ENCODE results near the gene CASZ1. TPM values are rescaled to one million over a fixed set of nuclear protein-coding genes. Genes with fewer than 3 reads are reported as not detected.

CASZ1 gene
- total and polyA plus RNA-seq, 2 experiments from 2014 or later: 3.6 to 6.9 TPM

DNA sequence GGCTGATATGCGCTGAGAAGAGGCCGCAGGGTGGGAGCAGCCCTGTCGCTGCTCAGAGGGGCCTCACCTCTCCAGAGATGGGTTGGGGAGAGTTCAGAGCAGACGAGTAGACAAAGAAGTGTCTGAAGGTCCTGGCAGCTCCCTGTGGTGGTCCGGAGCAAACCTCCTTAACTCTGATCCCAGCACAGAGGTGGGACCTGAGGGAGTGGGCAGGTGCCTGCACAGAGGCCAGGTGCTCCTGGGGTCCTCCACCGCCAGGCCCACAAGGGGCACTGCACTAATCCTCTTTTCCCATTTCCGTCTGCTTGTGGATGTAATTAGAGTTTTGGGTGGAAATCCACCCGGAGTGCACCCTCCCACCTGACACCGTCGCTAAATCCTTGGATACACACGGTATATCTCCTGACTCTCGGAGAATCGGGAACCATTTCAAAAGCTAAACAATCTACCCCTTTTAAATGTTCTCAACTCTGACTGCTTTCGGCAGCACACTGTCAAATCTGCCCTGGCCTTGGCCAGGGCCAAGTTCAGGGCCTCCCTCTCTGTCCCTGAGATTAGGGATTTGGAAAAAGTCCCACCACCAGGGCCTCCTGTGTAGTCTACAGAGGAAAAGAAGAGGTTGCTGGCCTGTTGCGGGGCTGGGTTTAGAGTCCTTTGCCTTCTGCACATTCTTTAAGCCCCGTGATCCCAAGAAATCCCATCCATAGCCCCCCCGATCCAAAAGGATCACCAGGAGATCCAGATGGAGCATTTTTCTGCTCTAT lies 22.4 kb downstream of the CASZ1 start:
- Histone ChIP-seq H2AFZ (no peak overlapping the region), H3K27me3 (no peaks in the 10 kb centered on the region), H3K36me3 (replicated peaks; ENCODE audit: insufficient read depth, low read depth) (no peaks in the 10 kb centered on the region), H3K4me2 (no peak overlapping the region), H3K79me2 (no peaks in the 10 kb centered on the region), H3K9me2 (replicated peaks; ENCODE audit: insufficient read depth) (no peaks in the 10 kb centered on the region), H4K20me1 (ENCODE audit: insufficient read depth, poor library complexity, severe bottlenecking) (no peaks in the 10 kb centered on the region), H3K4me3 (no peak overlapping the region), H3K27ac (no peak overlapping the region), H3K9me3 (ENCODE audit: low read depth) (no peaks in the 10 kb centered on the region), H3K4me1 (ENCODE audit: insufficient read depth) (no peaks in the 10 kb centered on the region)
- no peak for DNase-seq (ENCODE audit: low spot score)
- TF ChIP-seq EZH2 (IDR thresholded peaks at IDR 0.05; ENCODE audit: borderline replicate concordance) (no peak), EZH2phosphoT487 (IDR thresholded peaks at IDR 0.05; ENCODE audit: low read depth, severe bottlenecking, unreplicated experiment) (no peak)
- TF ChIP-seq, protein P1, sequence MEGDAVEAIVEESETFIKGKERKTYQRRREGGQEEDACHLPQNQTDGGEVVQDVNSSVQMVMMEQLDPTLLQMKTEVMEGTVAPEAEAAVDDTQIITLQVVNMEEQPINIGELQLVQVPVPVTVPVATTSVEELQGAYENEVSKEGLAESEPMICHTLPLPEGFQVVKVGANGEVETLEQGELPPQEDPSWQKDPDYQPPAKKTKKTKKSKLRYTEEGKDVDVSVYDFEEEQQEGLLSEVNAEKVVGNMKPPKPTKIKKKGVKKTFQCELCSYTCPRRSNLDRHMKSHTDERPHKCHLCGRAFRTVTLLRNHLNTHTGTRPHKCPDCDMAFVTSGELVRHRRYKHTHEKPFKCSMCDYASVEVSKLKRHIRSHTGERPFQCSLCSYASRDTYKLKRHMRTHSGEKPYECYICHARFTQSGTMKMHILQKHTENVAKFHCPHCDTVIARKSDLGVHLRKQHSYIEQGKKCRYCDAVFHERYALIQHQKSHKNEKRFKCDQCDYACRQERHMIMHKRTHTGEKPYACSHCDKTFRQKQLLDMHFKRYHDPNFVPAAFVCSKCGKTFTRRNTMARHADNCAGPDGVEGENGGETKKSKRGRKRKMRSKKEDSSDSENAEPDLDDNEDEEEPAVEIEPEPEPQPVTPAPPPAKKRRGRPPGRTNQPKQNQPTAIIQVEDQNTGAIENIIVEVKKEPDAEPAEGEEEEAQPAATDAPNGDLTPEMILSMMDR (IDR thresholded peaks at IDR 0.05; ENCODE audit: poor library complexity): no peak
- WGBS (ENCODE audit: low lambda C conversion rate, missing lambda C conversion rate): 83% methylated on average over 17 of the region's 17 CpGs

DNA sequence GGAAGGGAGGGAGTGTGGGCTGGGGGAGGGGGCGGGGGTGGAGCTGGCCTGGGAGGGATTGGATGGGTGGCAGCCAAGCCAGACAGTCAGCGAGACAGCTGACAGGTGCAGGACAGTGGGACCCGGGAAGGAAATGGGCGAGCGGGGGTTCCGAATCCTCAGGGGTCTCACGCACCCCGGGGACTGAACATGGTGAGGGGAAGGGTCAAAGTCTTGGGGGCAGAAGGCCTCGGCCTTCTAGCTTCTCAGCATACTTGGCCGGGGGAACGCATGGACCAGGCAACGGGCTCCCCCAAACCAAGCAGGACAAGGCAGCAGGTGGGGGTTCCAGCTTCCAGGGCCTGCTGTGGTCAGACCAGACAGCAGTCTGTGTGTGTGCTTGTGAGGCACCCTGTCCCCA lies 23.1 kb downstream of the CASZ1 start:
- no peak overlapping the region for H3K27ac ChIP-seq
- TF ChIP-seq EZH2phosphoT487 (IDR thresholded peaks at IDR 0.05; ENCODE audit: low read depth, severe bottlenecking, unreplicated experiment) (no peak), EZH2 (IDR thresholded peaks at IDR 0.05; ENCODE audit: borderline replicate concordance) (no peak)
- TF ChIP-seq, protein P1 (IDR thresholded peaks at IDR 0.05; ENCODE audit: poor library complexity): no peak

DNA sequence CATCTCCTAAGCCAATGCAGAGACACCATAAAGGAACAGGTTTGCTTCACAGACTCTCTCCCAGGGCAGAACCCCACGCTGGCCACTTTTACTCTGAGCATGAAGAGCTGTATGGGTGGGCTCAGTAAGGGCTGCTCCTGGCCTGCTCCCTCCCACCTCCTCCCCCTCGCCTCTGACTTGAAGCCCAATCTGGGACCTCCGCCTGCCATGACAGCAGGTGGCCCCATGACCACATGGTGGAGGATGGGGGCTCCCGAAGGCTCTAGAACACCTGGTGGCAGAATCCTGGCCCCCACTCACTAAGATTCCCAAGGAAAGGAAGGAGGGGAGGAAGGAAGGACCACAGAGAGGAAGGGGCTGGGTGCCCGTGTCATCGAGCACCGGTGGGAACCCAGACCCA lies 23.7 kb downstream of the CASZ1 start:
- Histone ChIP-seq H3K4me2 (no peak overlapping the region), H3K36me3 (replicated peaks; ENCODE audit: insufficient read depth, low read depth) (no peaks in the 10 kb centered on the region), H3K4me3 (no peak overlapping the region), H2AFZ (no peak overlapping the region), H3K9me3 (ENCODE audit: low read depth) (no peaks in the 10 kb centered on the region), H3K27me3 (no peaks in the 10 kb centered on the region), H3K9me2 (replicated peaks; ENCODE audit: insufficient read depth) (no peaks in the 10 kb centered on the region), H3K27ac (no peak overlapping the region), H3K79me2 (no peaks in the 10 kb centered on the region), H3K4me1 (ENCODE audit: insufficient read depth) (no peaks in the 10 kb centered on the region), H4K20me1 (ENCODE audit: insufficient read depth, poor library complexity, severe bottlenecking) (no peaks in the 10 kb centered on the region)
- DNase-seq (ENCODE audit: low spot score): no peak
- WGBS (ENCODE audit: low lambda C conversion rate, missing lambda C conversion rate): 91% methylated on average over 7 of the region's 7 CpGs
- TF ChIP-seq, protein P1 (IDR thresholded peaks at IDR 0.05; ENCODE audit: poor library complexity): no peak
- TF ChIP-seq EZH2phosphoT487 (IDR thresholded peaks at IDR 0.05; ENCODE audit: low read depth, severe bottlenecking, unreplicated experiment) (no peak), EZH2 (IDR thresholded peaks at IDR 0.05; ENCODE audit: borderline replicate concordance) (no peak)

More for the DNA sequence above, 23.1 kb downstream of the CASZ1 start:
- no peaks in the 10 kb centered on the region for H3K4me1 ChIP-seq (ENCODE audit: insufficient read depth)
- no peaks in the 10 kb centered on the region for H4K20me1 ChIP-seq (ENCODE audit: insufficient read depth, poor library complexity, severe bottlenecking)
- no peak for DNase-seq (ENCODE audit: low spot score)
- WGBS (ENCODE audit: low lambda C conversion rate, missing lambda C conversion rate): 70% methylated on average over 4 of the region's 12 CpGs
- H3K79me2 ChIP-seq: no peaks in the 10 kb centered on the region
- no peaks in the 10 kb centered on the region for H3K9me2 ChIP-seq (replicated peaks; ENCODE audit: insufficient read depth)
- no peaks in the 10 kb centered on the region for H3K27me3 ChIP-seq
- no peaks in the 10 kb centered on the region for H3K36me3 ChIP-seq (replicated peaks; ENCODE audit: insufficient read depth, low read depth)
- no peak overlapping the region for H3K4me2 ChIP-seq
- H3K4me3 ChIP-seq: no peak overlapping the region
- no peaks in the 10 kb centered on the region for H3K9me3 ChIP-seq (ENCODE audit: low read depth)
- no peak overlapping the region for H2AFZ ChIP-seq

All from hepatocyte (in vitro differentiated cells).